GM23338 (cell line): Measurements from ENCODE around the gene APPL2.

ENCODE experiments used
- CREB1 ChIP-seq: fragments of 250-450 bp; sonication (Bioruptor Pico); IDR thresholded peaks from 2 replicates; pipeline ENCODE4 v1.5.0; 2020; ENCODE audit warnings: low read depth, mild to moderate bottlenecking, moderate library complexity
- CTCF ChIP-seq, 2 experiments: fragments of 200-600 bp in 1 of 2; sonication (generic) in 1 of 2; conservative IDR thresholded peaks; 2 replicates each; pipeline versions ENCODE4 v1.5.1 to v1.6.1; 2016 to 2017; ENCODE audit warnings: antibody characterized with exemption in 2 of 2, low read depth in 2 of 2, mild to moderate bottlenecking in 2 of 2, moderate library complexity in 1 of 2
- EZH2 ChIP-seq: fragments of 200-600 bp; sonication (generic); IDR thresholded peaks from one replicate; pipeline ENCODE4 v1.8.0; 2017; ENCODE audit warnings: antibody characterized with exemption, mild to moderate bottlenecking, low read depth; ENCODE audit not compliant: unreplicated experiment
- POLR2AphosphoS5 ChIP-seq: IDR thresholded peaks from 2 replicates; pipeline ENCODE4 v1.6.1; 2016; ENCODE audit warnings: antibody characterized with exemption, low read depth
- REST ChIP-seq: IDR thresholded peaks from one replicate; pipeline ENCODE4 v1.6.1; 2018; ENCODE audit warnings: antibody characterized with exemption; ENCODE audit not compliant: unreplicated experiment

GRCh38 chr12:105231396-105231795 lies 4.6 kb downstream of the APPL2 start:
- TF ChIP-seq CTCF (conservative IDR thresholded peaks at IDR 0.05; ENCODE audit: low read depth in 2 of 2) (no peak), POLR2AphosphoS5 (no peak), CREB1 (CRISPR knock-in tag) (no peak), EZH2 (no peak), REST (no peak)
